C4-2B (cell line): ENCODE results near the gene LEMD3.

ENCODE experiments used
- CTCF ChIP-seq: fragments of 450-650 bp; conservative IDR thresholded peaks from 2 replicates; pipeline ENCODE4 v1.5.1; 2017; ENCODE audit warnings: mild to moderate bottlenecking
- ZFX ChIP-seq: fragments of 450-650 bp; IDR thresholded peaks from 2 replicates; pipeline ENCODE4 v1.6.1; 2017

GRCh38 chr12:65125247-65125646 lies 44.1 kb upstream of the LEMD3 start:
- TF ChIP-seq ZFX = no peak
- TF ChIP-seq CTCF = no peak
